Parathyroid adenoma (tissue), 2 donors: Measurements from ENCODE around the gene RAB3IL1.
"Not testable (repeated sequence)": the region's sequence is repeated elsewhere in the genome, so short reads cannot be mapped to it uniquely, and the experiment has no call there.

Source experiments
- H2AFZ ChIP-seq: fragments of 300-600 bp; sonication (generic); one replicate; pipeline ENCODE4 v1.7.0; 2017; ENCODE audit warnings: antibody characterized with exemption, mild to moderate bottlenecking
- H3K27ac ChIP-seq: fragments of 300-600 bp; sonication (generic); one replicate; pipeline ENCODE4 v1.7.0; 2017
- H3K27me3 ChIP-seq: fragments of 300-600 bp; sonication (generic); one replicate; pipeline ENCODE4 v1.7.0; 2017; ENCODE audit warnings: low read length; ENCODE audit not compliant: control insufficient read depth, insufficient read depth
- H3K36me3 ChIP-seq: fragments of 300-600 bp; sonication (generic); one replicate; pipeline ENCODE4 v1.7.0; 2017; ENCODE audit warnings: low read length; ENCODE audit not compliant: control insufficient read depth, insufficient read depth
- H3K4me1 ChIP-seq: fragments of 300-600 bp; sonication (generic); one replicate; pipeline ENCODE4 v1.7.0; 2017; ENCODE audit warnings: control low read depth
- H3K4me2 ChIP-seq: fragments of 300-600 bp; sonication (generic); one replicate; pipeline ENCODE4 v1.7.0; 2017; ENCODE audit warnings: low read length
- H3K4me3 ChIP-seq: fragments of 300-600 bp; sonication (generic); one replicate; pipeline ENCODE4 v1.7.0; 2017; ENCODE audit warnings: low read depth, low read length
- H3K79me2 ChIP-seq: fragments of 300-600 bp; sonication (generic); one replicate; pipeline ENCODE4 v1.7.0; 2017; ENCODE audit warnings: control low read depth
- H3K9ac ChIP-seq: fragments of 300-600 bp; sonication (generic); one replicate; pipeline ENCODE4 v1.7.0; 2017; ENCODE audit warnings: mild to moderate bottlenecking
- H3K9me3 ChIP-seq: fragments of 300-600 bp; sonication (generic); one replicate; pipeline ENCODE4 v1.7.0; 2017; ENCODE audit warnings: low read length; ENCODE audit not compliant: control insufficient read depth
- CTCF ChIP-seq: fragments of 300-600 bp; sonication (generic); IDR thresholded peaks from one replicate; pipeline ENCODE4 v1.7.0; 2017; ENCODE audit warnings: antibody characterized with exemption, mild to moderate bottlenecking
- donor health status: primary hyperparathyroidism.

The RAB3IL1 gene

DNA sequence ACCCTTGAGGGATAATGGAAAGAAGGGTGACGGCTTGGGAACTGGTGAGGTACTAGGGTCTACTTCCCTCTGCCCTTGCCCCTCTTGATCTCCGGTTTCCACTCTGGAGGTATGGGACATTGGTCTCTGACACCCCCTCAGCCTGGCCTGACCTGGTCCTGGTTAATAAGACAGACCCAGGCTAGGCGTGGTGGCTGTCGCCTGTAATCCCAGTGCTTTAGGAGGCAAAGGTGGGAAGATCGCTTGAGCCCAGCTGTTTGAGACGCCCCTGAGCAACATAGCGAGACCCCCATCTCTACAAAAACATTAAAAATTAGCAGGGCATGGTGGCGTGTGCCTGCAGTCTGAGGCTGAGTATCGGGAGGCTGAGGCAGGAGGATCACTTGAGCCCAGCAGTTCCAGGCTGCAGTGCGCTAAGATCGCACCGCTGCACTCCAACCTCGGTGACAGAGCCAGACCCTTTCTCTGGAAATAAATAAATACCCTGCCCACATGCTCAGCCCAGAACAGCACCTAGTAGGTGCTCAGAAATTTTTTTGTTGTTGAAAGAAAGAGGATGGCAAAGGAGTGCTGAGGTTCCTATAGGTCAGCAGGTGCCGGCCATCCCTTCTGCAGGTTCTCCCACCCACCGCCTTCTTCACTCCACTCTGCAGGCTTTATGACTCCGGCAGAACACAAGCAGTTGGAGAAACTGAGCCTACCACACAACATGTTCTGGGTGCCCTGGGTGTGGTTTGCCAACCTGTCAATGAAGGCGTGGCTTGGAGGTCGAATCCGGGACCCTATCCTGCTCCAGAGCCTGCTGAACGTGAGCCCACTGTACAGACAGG, 39.0 kb upstream of the RAB3IL1 start:
- Histone ChIP-seq H3K27me3 (no peaks in the 10 kb centered on the region), H3K27ac (no peak overlapping the region), H3K9ac (no peak overlapping the region), H2AFZ (no peak overlapping the region), H3K9me3 (no peaks in the 10 kb centered on the region), H3K4me2 (no peak overlapping the region), H3K79me2 (no peaks in the 10 kb centered on the region), H3K36me3 (no peaks in the 10 kb centered on the region), H3K4me3 (no peak overlapping the region), H3K4me1 (no peaks in the 10 kb centered on the region)
- no peak for TF ChIP-seq CTCF

- H3K27ac ChIP-seq: peak overlapping the region; percentile 36
- no peaks in the 10 kb centered on the region for H3K4me1 ChIP-seq
- H3K27me3 ChIP-seq: no peaks in the 10 kb centered on the region
- peak overlapping the region; percentile 42 for H3K4me2 ChIP-seq
- H3K4me3 ChIP-seq: no peak overlapping the region
- no peak for TF ChIP-seq CTCF
- H3K79me2 ChIP-seq: no peaks in the 10 kb centered on the region
- H3K36me3 ChIP-seq: no peaks in the 10 kb centered on the region
- H2AFZ ChIP-seq: peak overlapping the region; percentile 62
- H3K9ac ChIP-seq: no peak overlapping the region
- no peaks in the 10 kb centered on the region for H3K9me3 ChIP-seq
Observed at GRCh38 chr11:61955422-61956135, 38.2 kb upstream of the RAB3IL1 start.

GRCh38 chr11:61954851-61955421, 37.6 kb upstream of the RAB3IL1 start:
- Histone ChIP-seq H3K27me3 (no peaks in the 10 kb centered on the region), H3K4me1 (no peaks in the 10 kb centered on the region), H3K36me3 (no peaks in the 10 kb centered on the region), H3K9me3 (no peaks in the 10 kb centered on the region), H3K79me2 (no peaks in the 10 kb centered on the region), H3K27ac (peak overlapping the region; percentile 36), H3K4me2 (no peak overlapping the region), H2AFZ (peak overlapping the region; percentile 62), H3K9ac (no peak overlapping the region), H3K4me3 (no peak overlapping the region)
- no peak for TF ChIP-seq CTCF

- Histone ChIP-seq H3K4me1 (no peaks in the 10 kb centered on the region), H3K4me3 (no peak overlapping the region)
- TF ChIP-seq CTCF: no peak
Observed at GRCh38 chr11:61954106-61954850, 36.9 kb upstream of the RAB3IL1 start.

DNA sequence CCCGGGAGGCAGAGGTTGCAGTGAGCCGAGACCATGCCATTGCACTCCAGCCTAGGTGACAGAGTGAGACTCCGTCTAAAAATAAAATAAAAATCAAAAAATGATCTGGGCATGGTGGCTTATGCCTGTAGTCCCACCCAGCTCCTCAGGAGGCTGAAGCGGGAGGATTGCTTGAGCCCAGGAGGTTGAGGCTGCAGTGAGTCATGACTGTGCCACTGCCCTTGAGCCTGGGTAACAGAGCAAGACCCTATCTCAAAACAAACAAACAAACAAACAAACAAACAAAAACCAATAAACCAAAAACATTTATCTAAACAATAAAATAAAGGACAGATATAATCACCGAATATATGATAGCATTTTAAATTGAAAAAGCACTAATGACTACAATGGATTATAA, 36.3 kb upstream of the RAB3IL1 start:
- H2AFZ ChIP-seq, H3K36me3 ChIP-seq, H3K9ac ChIP-seq, H3K79me2 ChIP-seq, H3K4me2 ChIP-seq, H3K27me3 ChIP-seq, H3K27ac ChIP-seq, H3K4me1 ChIP-seq, H3K4me3 ChIP-seq, H3K9me3 ChIP-seq: not testable (repeated sequence)

More at GRCh38 chr11:61954106-61954850, 36.9 kb upstream of the RAB3IL1 start:
- H3K27me3 ChIP-seq: no peaks in the 10 kb centered on the region
- H3K79me2 ChIP-seq: no peaks in the 10 kb centered on the region
- H3K9me3 ChIP-seq: no peaks in the 10 kb centered on the region
- peak overlapping the region; percentile 62 for H2AFZ ChIP-seq
- no peak overlapping the region for H3K27ac ChIP-seq
- H3K4me2 ChIP-seq: no peak overlapping the region
- H3K9ac ChIP-seq: no peak overlapping the region
- H3K36me3 ChIP-seq: no peaks in the 10 kb centered on the region
